GM19099 (cell line): ENCODE measurements around the gene KCNG2.

Source experiments
- POLR2A ChIP-seq: IDR thresholded peaks from 3 replicates; pipeline ENCODE4 v1.6.1; 2011; ENCODE audit warnings: low read depth; ENCODE audit not compliant: insufficient read length; ENCODE audit errors: extremely low read depth

The KCNG2 gene

DNA sequence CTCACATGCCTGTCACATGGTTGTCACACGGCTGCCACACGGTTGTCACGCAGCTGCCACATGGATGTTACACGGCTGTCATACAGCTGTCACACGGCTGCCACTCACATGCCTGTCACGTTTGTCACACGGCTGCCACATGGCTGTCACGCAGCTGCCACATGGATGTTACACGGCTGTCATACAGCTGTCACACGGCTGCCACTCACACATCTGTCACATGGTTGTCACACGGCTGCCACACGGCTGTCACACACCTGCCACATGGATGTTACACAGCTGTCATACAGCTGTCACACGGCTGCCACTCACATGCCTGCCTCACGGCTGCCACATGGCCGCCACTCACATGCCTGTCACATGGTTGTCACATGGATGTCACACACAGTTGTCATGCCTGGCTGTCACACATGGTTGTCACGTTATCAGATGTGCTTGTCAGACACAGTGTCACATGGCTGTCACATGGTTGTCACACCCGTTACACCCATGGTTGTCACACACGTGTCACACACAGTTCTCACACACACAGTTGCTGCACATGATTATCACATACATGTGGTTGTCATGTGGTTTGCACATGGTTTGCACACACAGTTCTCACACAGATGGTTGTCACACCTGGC lies 19.4 kb downstream of the KCNG2 start:
- TF ChIP-seq POLR2A: no peak

DNA sequence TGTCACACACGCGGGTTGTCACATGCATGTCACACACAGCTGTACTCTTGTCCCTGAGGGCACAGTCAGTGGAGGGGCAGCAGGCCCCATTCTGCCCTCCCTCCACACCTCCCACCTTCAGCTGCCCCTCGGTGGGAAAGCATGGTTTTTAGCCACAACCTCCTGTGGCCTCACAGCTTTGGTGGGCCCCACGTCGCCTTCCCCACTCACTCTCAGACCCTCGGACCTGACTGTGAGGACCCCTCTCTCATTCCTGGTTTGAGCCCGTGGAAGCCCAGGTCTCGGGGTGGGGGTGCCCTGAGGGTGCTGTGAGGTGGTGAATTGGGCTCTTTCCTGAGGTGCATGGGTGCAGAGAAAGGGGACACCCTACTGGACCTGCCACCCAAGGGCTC lies 19.9 kb downstream of the KCNG2 start:
- no peak for TF ChIP-seq POLR2A

DNA sequence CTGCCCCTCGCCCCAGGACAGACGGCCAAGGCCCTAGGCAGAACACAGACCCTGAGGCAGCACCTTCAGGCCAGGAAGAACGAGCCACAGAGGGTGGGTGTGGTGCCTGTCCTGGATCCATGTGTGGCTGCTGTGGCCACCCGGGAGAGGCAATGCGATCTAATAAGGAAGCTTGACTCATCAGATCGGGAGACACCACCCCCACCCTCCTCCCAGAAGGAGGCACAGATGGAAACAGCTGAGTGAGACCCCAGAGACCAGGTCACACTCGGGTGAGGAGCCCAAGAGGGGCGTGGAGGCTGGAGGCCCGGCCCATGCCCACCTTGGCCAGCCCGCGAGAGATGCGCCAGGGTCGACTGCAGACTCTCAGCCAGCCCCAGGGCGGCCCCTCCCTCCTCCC lies 20.3 kb downstream of the KCNG2 start:
- no peak for TF ChIP-seq POLR2A

DNA sequence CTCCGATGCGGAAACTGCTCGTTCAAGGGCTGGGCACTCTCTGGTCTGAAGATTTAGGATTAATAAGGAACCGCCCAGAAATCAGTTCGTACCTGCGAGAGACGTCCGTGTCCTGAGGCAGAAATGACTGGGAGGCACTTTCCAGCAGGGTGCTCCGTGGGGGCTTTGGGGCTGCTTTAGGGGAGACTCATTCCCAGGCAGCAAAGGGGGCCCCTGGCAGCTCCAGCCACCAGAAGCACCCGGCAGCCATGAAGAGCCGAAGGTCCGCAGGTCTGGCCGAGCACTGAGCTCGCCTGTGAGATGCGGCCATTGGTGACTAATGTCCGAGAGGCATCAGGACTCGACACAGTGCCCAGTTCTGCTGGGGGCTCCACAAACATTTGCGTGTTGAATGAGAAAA lies 20.9 kb downstream of the KCNG2 start:
- no peak for TF ChIP-seq POLR2A

- no peak for TF ChIP-seq POLR2A
Measured at GRCh38 chr18:79819064-79819967, 21.6 kb downstream of the KCNG2 start.

DNA sequence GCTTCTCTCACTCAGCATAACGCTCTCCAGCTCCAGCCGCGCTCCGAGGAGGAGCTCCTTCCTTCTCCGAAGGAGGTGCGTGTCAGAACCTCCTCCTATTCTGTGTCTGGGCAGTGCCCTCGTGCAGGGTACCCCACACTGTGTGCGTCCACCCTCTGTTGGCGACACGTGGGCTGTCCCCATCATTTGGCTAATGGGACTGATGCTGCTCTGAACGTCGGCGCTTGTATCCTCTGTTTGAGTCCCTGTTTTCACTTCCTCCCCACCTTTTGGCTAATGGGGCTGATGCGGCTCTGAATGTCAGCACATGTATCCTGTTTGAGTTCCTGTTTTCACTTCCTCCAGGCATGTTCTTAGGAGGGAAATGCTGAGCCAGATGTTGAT lies 22.2 kb downstream of the KCNG2 start:
- TF ChIP-seq POLR2A: no peak

GRCh38 chr18:79823120-79823519 lies 25.4 kb downstream of the KCNG2 start:
- TF ChIP-seq POLR2A: no peak

- no peak for TF ChIP-seq POLR2A
Measured at GRCh38 chr18:79825913-79826312, 28.2 kb downstream of the KCNG2 start.

DNA sequence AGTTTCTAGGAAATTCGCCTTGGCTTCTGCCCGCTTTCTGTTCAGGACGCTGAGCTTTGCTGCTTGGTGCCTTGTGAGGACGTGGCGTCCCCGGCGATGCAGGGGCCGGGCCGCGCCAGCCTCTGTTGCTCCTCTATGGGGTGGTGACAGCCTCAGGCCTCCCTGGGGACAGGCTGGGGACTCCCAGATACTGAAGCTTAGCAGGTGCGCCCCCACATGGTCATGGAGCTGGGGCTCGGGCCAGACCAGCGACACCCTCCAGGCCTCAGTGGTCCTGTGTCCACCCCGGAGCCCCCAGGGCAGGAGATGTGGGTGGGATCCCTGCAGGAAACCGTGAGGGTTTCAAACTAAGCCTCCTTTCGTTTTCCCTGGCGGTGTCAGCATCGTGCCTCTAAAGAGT lies 29.2 kb downstream of the KCNG2 start:
- TF ChIP-seq POLR2A: no peak

- TF ChIP-seq POLR2A: no peak
Measured at GRCh38 chr18:79828258-79828657, 30.5 kb downstream of the KCNG2 start.

- no peak for TF ChIP-seq POLR2A
Measured at GRCh38 chr18:79829136-79829854, 31.6 kb downstream of the KCNG2 start.

DNA sequence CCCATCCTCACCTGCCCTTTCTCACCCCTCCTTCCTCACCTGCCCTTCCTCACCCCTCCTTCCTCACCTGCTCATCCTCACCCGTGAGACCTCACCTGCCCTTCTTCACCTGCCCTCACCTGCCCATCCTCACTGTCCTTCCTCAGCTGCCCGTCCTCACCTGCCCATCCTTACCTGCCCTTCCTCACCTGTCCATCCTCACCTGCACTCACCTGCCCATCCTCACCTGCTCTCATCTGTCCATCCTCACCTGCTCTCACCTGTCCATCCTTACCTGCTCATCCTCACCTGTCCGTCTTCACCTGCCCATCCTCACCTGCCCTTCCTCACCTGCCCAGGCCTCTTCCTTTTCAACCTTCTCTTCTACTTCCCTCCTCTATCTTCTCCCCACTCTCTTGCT lies 34.4 kb downstream of the KCNG2 start:
- no peak for TF ChIP-seq POLR2A

- TF ChIP-seq POLR2A: no peak
Measured at GRCh38 chr18:79834834-79835233, 37.1 kb downstream of the KCNG2 start.

- no peak for TF ChIP-seq POLR2A
Measured at GRCh38 chr18:79841936-79842335, 44.2 kb downstream of the KCNG2 start.

GRCh38 chr18:79844999-79845563 lies 47.3 kb downstream of the KCNG2 start:
- TF ChIP-seq POLR2A: no peak

GRCh38 chr18:79846936-79847557 lies 49.3 kb downstream of the KCNG2 start:
- TF ChIP-seq POLR2A: no peak
